Endothelial cell of umbilical vein (primary cell): ENCODE measurements around the gene DNM2. TPM values are rescaled to one million over a fixed set of nuclear protein-coding genes. Genes with fewer than 3 reads are reported as not detected.

Source experiments
- BruUV-seq: library from RNA; stranded (reverse); fragments of 400-500 nt; replicated peaks from 2 replicates; lab custom pipeline; 2021; lab: Mats Ljungman, UMichigan
- CTCF ChIA-PET: fragments of 300-600, 350-600 bp; sonication (Branson Sonifier 250); formaldehyde crosslinking; loops from one replicate; lab custom pipeline; 2021; ENCODE audit warnings: antibody characterized with exemption, inconsistent platforms; lab: Charles Lee
- POLR2A ChIA-PET: fragments of 300-600, 350-600 bp; sonication (Branson Sonifier 250); formaldehyde crosslinking; loops from one replicate; lab custom pipeline; 2021; ENCODE audit warnings: antibody characterized with exemption, inconsistent platforms; lab: Charles Lee
- DNase-seq: peaks from one replicate; pipeline ENCODE4 v3.0.0-alpha.2; 2011; ENCODE audit warnings: low read depth, low spot score
- FAIRE-seq: peaks from 2 replicates; lab custom pipeline; 2011; peaks lifted over from hg19 to GRCh38; lab: Jason Lieb, UNC
- H2AFZ ChIP-seq: 2 replicates; pipeline ENCODE4 v1.6.0; 2012; ENCODE audit warnings: low read depth, low read length, control low read depth, inconsistent platforms
- H3K27ac ChIP-seq: 2 replicates; pipeline ENCODE4 v1.5.1; 2011; ENCODE audit warnings: low read depth, mild to moderate bottlenecking, control low read depth, low read length, moderate library complexity; ENCODE audit not compliant: insufficient read depth
- H3K27me3 ChIP-seq, 2 experiments: 2 replicates each; pipeline versions ENCODE4 v1.6.0 to v1.6.1; 2011; ENCODE audit warnings: low read length in 2 of 2, mixed read lengths in 1 of 2; ENCODE audit not compliant: control insufficient read depth in 2 of 2, insufficient read depth in 2 of 2
- H3K36me3 ChIP-seq, 2 experiments: 2 replicates in 1 of 2; 3 replicates in 1 of 2; pipeline ENCODE4 v1.5.1; 2011; ENCODE audit warnings: low read length in 2 of 2, mild to moderate bottlenecking in 1 of 2, moderate library complexity in 1 of 2; ENCODE audit not compliant: control insufficient read depth in 2 of 2, insufficient read depth in 2 of 2; ENCODE audit errors: extremely low read depth in 1 of 2
- H3K4me1 ChIP-seq: 3 replicates; pipeline ENCODE4 v1.5.1; 2011; ENCODE audit warnings: mild to moderate bottlenecking, low read length; ENCODE audit not compliant: control insufficient read depth, insufficient read depth; ENCODE audit errors: extremely low read depth
- H3K4me2 ChIP-seq: 2 replicates; pipeline ENCODE4 v1.6.1; 2011; ENCODE audit warnings: low read length, control low read depth, mixed read lengths; ENCODE audit not compliant: insufficient read depth
- H3K4me3 ChIP-seq, 3 experiments: fragments of 200-600 bp in 1 of 3; sonication (generic), shearing (Covaris generic) in 1 of 3; replicated peaks in 1 of 3; 2 replicates each; pipeline ENCODE4 v1.5.1; 2011 to 2016; ENCODE audit warnings: control low read depth in 3 of 3, low read length in 3 of 3, mild to moderate bottlenecking in 2 of 3, inconsistent platforms in 1 of 3, low read depth in 1 of 3, moderate library complexity in 1 of 3; ENCODE audit not compliant: insufficient read depth in 1 of 3
- H3K79me2 ChIP-seq: 2 replicates; pipeline ENCODE4 v1.6.0; 2012; ENCODE audit warnings: low read length, inconsistent platforms; ENCODE audit not compliant: control insufficient read depth, insufficient read depth
- H3K9ac ChIP-seq: replicated peaks from 2 replicates; pipeline ENCODE3; 2011; ENCODE audit warnings: low read length, control low read depth; ENCODE audit not compliant: insufficient read depth; ENCODE audit errors: extremely low read depth
- H3K9me1 ChIP-seq: replicated peaks from 3 replicates; pipeline ENCODE4 v1.6.0; 2011; ENCODE audit warnings: mild to moderate bottlenecking, low read length; ENCODE audit not compliant: control insufficient read depth, insufficient read depth; ENCODE audit errors: extremely low read depth
- H3K9me3 ChIP-seq: replicated peaks from 2 replicates; pipeline ENCODE4 v1.5.1; 2012; ENCODE audit warnings: low read length, inconsistent platforms; ENCODE audit not compliant: control insufficient read depth, insufficient read depth
- H4K20me1 ChIP-seq: replicated peaks from 2 replicates; pipeline ENCODE3; 2011; ENCODE audit warnings: mild to moderate bottlenecking, low read length; ENCODE audit not compliant: control insufficient read depth, insufficient read depth; ENCODE audit errors: extremely low read depth
- CTCF ChIP-seq, 2 donors: IDR thresholded peaks; 1 replicate in 1 of 2; 2 replicates in 1 of 2; pipeline ENCODE4 v1.5.1; 2011; ENCODE audit warnings: low read length in 2 of 2, mild to moderate bottlenecking in 2 of 2, moderate library complexity in 2 of 2, control low read depth in 1 of 2, inconsistent platforms in 1 of 2, low read depth in 1 of 2; ENCODE audit not compliant: insufficient read depth in 1 of 2; ENCODE audit errors: extremely low read depth in 1 of 2
- EZH2 ChIP-seq: IDR thresholded peaks from 2 replicates; pipeline ENCODE4 v1.6.1; 2012; ENCODE audit warnings: borderline replicate concordance, low read depth, mild to moderate bottlenecking, moderate library complexity, low read length, inconsistent platforms; ENCODE audit not compliant: severe bottlenecking
- FOS ChIP-seq: IDR thresholded peaks from 2 replicates; pipeline ENCODE4 v1.6.1; 2011; ENCODE audit warnings: mild to moderate bottlenecking, low read length, moderate library complexity, borderline replicate concordance; ENCODE audit not compliant: insufficient read depth
- GATA2 ChIP-seq: IDR thresholded peaks from 2 replicates; pipeline ENCODE4 v1.7.0; 2011; ENCODE audit warnings: low read depth, mild to moderate bottlenecking, moderate library complexity, mixed read lengths, low read length; ENCODE audit not compliant: insufficient read length, insufficient read depth
- JUN ChIP-seq: IDR thresholded peaks from 2 replicates; pipeline ENCODE4 v1.6.1; 2011; ENCODE audit warnings: borderline replicate concordance, low read depth; ENCODE audit not compliant: insufficient read length, insufficient read depth
- MAX ChIP-seq: IDR thresholded peaks from 2 replicates; pipeline ENCODE4 v1.6.1; 2011; ENCODE audit not compliant: insufficient read depth, insufficient read length
- MYC ChIP-seq: IDR thresholded peaks from one replicate; pipeline ENCODE4 v1.6.1; 2011; ENCODE audit warnings: mild to moderate bottlenecking, low read depth, low read length
- POLR2A ChIP-seq: IDR thresholded peaks from 2 replicates; pipeline ENCODE4 v1.6.1; 2012; ENCODE audit warnings: low read depth, mild to moderate bottlenecking, control low read depth, low read length
- POLR2AphosphoS5 ChIP-seq: IDR thresholded peaks from 2 replicates; pipeline ENCODE4 v1.6.1; 2012; ENCODE audit warnings: low read depth, mild to moderate bottlenecking, control low read depth, low read length, moderate library complexity; ENCODE audit not compliant: insufficient read depth
- dilution Hi-C: fragments of 300-500 bp; cut with MboI; formaldehyde crosslinking; loops from one replicate; pipeline ENCODE4 v1.15.0; 2019; ENCODE audit warnings: low sequenced_read_pairs; ENCODE audit not compliant: extremely low pct_ligation_motif_present
- intact Hi-C: fragments of 100-400 bp; cut with micrococcal nuclease; formaldehyde crosslinking; loops from one replicate; pipeline ENCODE4 v1.10.0; 2022
- polyA plus RNA-seq, 4 experiments: library from polyadenylated mRNA; depleted of rRNA in 3 of 4; stranded (reverse) in 3 of 4; unstranded in 1 of 4; fragments of >200 nt; gene quantifications; 2 replicates each; pipeline versions ENCODE4 v1.2.1 to v1.2.3, GENCODE V29; 2011 to 2012; ENCODE audit warnings: missing spikeins in 1 of 4
- total RNA-seq: library from RNA; stranded (reverse); gene quantifications from 2 replicates; pipeline ENCODE4 v1.2.3, GENCODE V29; 2021

DNM2 gene
- total and polyA plus RNA-seq, 2 donors (not counting 3 experiments of a cell fraction or from before 2014, with no cell fraction given): 81.8 to 175 TPM

GRCh38 chr19:10874024-10874423, 156.1 kb downstream of the DNM2 start:
- H3K79me2 ChIP-seq: peaks cover 61% of the 10 kb centered on the region
- no TSS peak for BruUV-seq
- DNase-seq (no peak), FAIRE-seq (no peak)
- H3K4me3 ChIP-seq: no peak overlapping the region
- no peaks in the 10 kb centered on the region for H3K27me3 ChIP-seq
- no peaks in the 10 kb centered on the region for H3K9me3 ChIP-seq
- H2AFZ ChIP-seq: no peak overlapping the region
- H3K9me1 ChIP-seq: no peaks in the 10 kb centered on the region
- H4K20me1 ChIP-seq: no peaks in the 10 kb centered on the region
- dilution Hi-C loops (no loop called here), intact Hi-C loops (loop anchor here (5.0 kb wide), 1 partner anchor 53 kb away; the partner anchor contains the start of genes TIMM29 and YIPF2)
- no peaks in the 10 kb centered on the region for H3K36me3 ChIP-seq
- no peak overlapping the region for H3K27ac ChIP-seq
- no peak for TF ChIP-seq MYC
- no peak for TF ChIP-seq JUN
- no peak for TF ChIP-seq MAX
- TF ChIP-seq EZH2: no peak
- TF ChIP-seq CTCF (IDR thresholded peaks at IDR 0.05; ENCODE audit: extremely low read depth in 1 of 2, insufficient read depth in 1 of 2, low read depth in 1 of 2, low read length in 2 of 2): no peak
- TF ChIP-seq GATA2: no peak
- TF ChIP-seq FOS: no peak
- no peak for TF ChIP-seq POLR2AphosphoS5
- no peak for TF ChIP-seq POLR2A
- ChIA-PET POLR2A (no interaction called here), CTCF (interaction anchor here (1.7 kb wide), 1 partner anchor 9 kb away, joined by 5 read pairs; no protein-coding TSS in a partner anchor)
- peaks cover 12% of the 10 kb centered on the region for H3K4me1 ChIP-seq
- H3K9ac ChIP-seq: no peak overlapping the region
- no peak overlapping the region for H3K4me2 ChIP-seq
